ENCODE measurements around the gene GFRA4. TPM values are rescaled to one million over a fixed set of nuclear protein-coding genes. Genes with fewer than 3 reads are reported as not detected.

Gene GFRA4
- total RNA-seq, 1 donor = not detected

GRCh38 chr20:3692706-3693294 lies 29.6 kb upstream of the GFRA4 start:
- H3K36me3 ChIP-seq (ENCODE audit: insufficient read depth, low read length) = no peaks in the 10 kb centered on the region
- H2AFZ ChIP-seq (ENCODE audit: low read length) = no peak overlapping the region
- no peak for TF ChIP-seq CTCF (IDR thresholded peaks at IDR 0.05; ENCODE audit: extremely low read depth, low read depth, low read length)
- H3K27ac ChIP-seq (ENCODE audit: low read depth, low read length) = no peak overlapping the region
- H3K4me1 ChIP-seq (ENCODE audit: insufficient read depth, low read length) = no peaks in the 10 kb centered on the region
- H4K20me1 ChIP-seq (ENCODE audit: insufficient read depth, low read length) = no peaks in the 10 kb centered on the region
- no peaks in the 10 kb centered on the region for H3K79me2 ChIP-seq (ENCODE audit: insufficient read depth, low read length)
- no peaks in the 10 kb centered on the region for H3K27me3 ChIP-seq (ENCODE audit: insufficient read depth, low read length)
- DNase-seq (ENCODE audit: insufficient read length, low spot score, missing footprints) = peak; percentile 83
- no peak overlapping the region for H3K4me3 ChIP-seq (ENCODE audit: insufficient read depth, low read length)
- no peak overlapping the region for H3K4me2 ChIP-seq (ENCODE audit: insufficient read depth, low read length)
- H3K9me3 ChIP-seq (ENCODE audit: low read depth, low read length) = no peaks in the 10 kb centered on the region

- Histone ChIP-seq H3K79me2 (ENCODE audit: insufficient read depth, low read length) (no peaks in the 10 kb centered on the region), H3K9me3 (ENCODE audit: low read depth, low read length) (no peaks in the 10 kb centered on the region), H3K4me1 (ENCODE audit: insufficient read depth, low read length) (peaks cover 7% of the 10 kb centered on the region), H2AFZ (ENCODE audit: low read length) (no peak overlapping the region), H3K27ac (ENCODE audit: low read depth, low read length) (no peak overlapping the region), H3K36me3 (ENCODE audit: insufficient read depth, low read length) (no peaks in the 10 kb centered on the region), H3K27me3 (ENCODE audit: insufficient read depth, low read length) (no peaks in the 10 kb centered on the region), H3K4me3 (ENCODE audit: insufficient read depth, low read length) (no peak overlapping the region), H3K4me2 (ENCODE audit: insufficient read depth, low read length) (no peak overlapping the region), H4K20me1 (ENCODE audit: insufficient read depth, low read length) (no peaks in the 10 kb centered on the region)
- DNase-seq (ENCODE audit: insufficient read length, low spot score, missing footprints) = no peak
- TF ChIP-seq CTCF (IDR thresholded peaks at IDR 0.05; ENCODE audit: extremely low read depth, low read depth, low read length) = no peak
Observed at GRCh38 chr20:3691897-3692296, 28.7 kb upstream of the GFRA4 start.

GRCh38 chr20:3691306-3691705 lies 28.1 kb upstream of the GFRA4 start:
- Histone ChIP-seq H4K20me1 (ENCODE audit: insufficient read depth, low read length) (no peaks in the 10 kb centered on the region), H3K36me3 (ENCODE audit: insufficient read depth, low read length) (no peaks in the 10 kb centered on the region), H2AFZ (ENCODE audit: low read length) (no peak overlapping the region), H3K27me3 (ENCODE audit: insufficient read depth, low read length) (no peaks in the 10 kb centered on the region), H3K4me2 (ENCODE audit: insufficient read depth, low read length) (no peak overlapping the region), H3K4me1 (ENCODE audit: insufficient read depth, low read length) (peaks cover 13% of the 10 kb centered on the region), H3K9me3 (ENCODE audit: low read depth, low read length) (no peaks in the 10 kb centered on the region), H3K79me2 (ENCODE audit: insufficient read depth, low read length) (no peaks in the 10 kb centered on the region), H3K27ac (ENCODE audit: low read depth, low read length) (no peak overlapping the region), H3K4me3 (ENCODE audit: insufficient read depth, low read length) (no peak overlapping the region)
- no peak for DNase-seq (ENCODE audit: insufficient read length, low spot score, missing footprints)
- no peak for TF ChIP-seq CTCF (IDR thresholded peaks at IDR 0.05; ENCODE audit: extremely low read depth, low read depth, low read length)

DNA sequence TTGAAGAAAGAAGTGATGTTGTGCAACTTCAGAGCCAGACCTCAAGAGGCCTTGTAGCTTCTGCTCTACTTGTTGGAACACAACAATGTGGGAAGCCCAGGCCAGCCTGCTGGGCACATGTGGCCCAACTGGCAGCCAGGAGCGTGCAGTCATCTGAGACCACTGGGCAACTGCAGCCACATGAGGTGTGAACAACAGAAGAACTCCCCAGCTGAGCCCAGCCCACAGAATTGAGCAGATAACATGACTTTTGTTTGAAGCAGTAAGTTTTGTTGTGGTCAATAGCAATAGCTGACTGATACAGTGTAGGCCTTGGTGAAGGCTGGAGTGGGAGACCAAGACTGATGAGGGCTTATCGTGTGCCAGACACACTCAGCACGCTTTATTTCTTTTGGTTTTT lies 27.2 kb upstream of the GFRA4 start:
- TF ChIP-seq CTCF (IDR thresholded peaks at IDR 0.05; ENCODE audit: extremely low read depth, low read depth, low read length) = no peak

More for the DNA sequence above, 27.2 kb upstream of the GFRA4 start:
- Histone ChIP-seq H3K4me1 (ENCODE audit: insufficient read depth, low read length) (peaks cover 13% of the 10 kb centered on the region), H3K79me2 (ENCODE audit: insufficient read depth, low read length) (no peaks in the 10 kb centered on the region), H2AFZ (ENCODE audit: low read length) (no peak overlapping the region), H3K4me2 (ENCODE audit: insufficient read depth, low read length) (no peak overlapping the region), H4K20me1 (ENCODE audit: insufficient read depth, low read length) (no peaks in the 10 kb centered on the region), H3K9me3 (ENCODE audit: low read depth, low read length) (no peaks in the 10 kb centered on the region), H3K36me3 (ENCODE audit: insufficient read depth, low read length) (no peaks in the 10 kb centered on the region), H3K27ac (ENCODE audit: low read depth, low read length) (no peak overlapping the region), H3K27me3 (ENCODE audit: insufficient read depth, low read length) (no peaks in the 10 kb centered on the region), H3K4me3 (ENCODE audit: insufficient read depth, low read length) (no peak overlapping the region)
- no peak for DNase-seq (ENCODE audit: insufficient read length, low spot score, missing footprints)
